Activated CD4-positive, alpha-beta T cell treated with anti-CD3 and anti-CD28 coated beads, Interleukin-2, Interleukin-4, amounts not matched to agents 100 ng/mL and 50 ng/mL, durations not matched to agents 16 hours and 8 hours (primary cell): ENCODE data around the gene ITPR1.
A peak's percentile ranks its signal among the peaks of the same experiment; 100 is the strongest.

Source experiments
- DNase-seq: peaks from one replicate; pipeline ENCODE4 v3.0.0-alpha.2; 2020; ENCODE audit warnings: low spot score

ITPR1 gene

GRCh38 chr3:4720316-4721075 lies 227.3 kb downstream of the ITPR1 start:
- no peak for DNase-seq

GRCh38 chr3:4721511-4721911 lies 228.4 kb downstream of the ITPR1 start:
- DNase-seq: no peak

GRCh38 chr3:4722103-4722502 lies 229.0 kb downstream of the ITPR1 start:
- peak; percentile 59 for DNase-seq

- no peak for DNase-seq
Measured at GRCh38 chr3:4724051-4724629, 231.0 kb downstream of the ITPR1 start.

GRCh38 chr3:4726549-4726948 lies 233.4 kb downstream of the ITPR1 start:
- no peak for DNase-seq

GRCh38 chr3:4729061-4729973 lies 236.2 kb downstream of the ITPR1 start:
- DNase-seq: no peak

GRCh38 chr3:4730719-4731118 lies 237.6 kb downstream of the ITPR1 start:
- no peak for DNase-seq

- DNase-seq: no peak
Measured at GRCh38 chr3:4731543-4732111, 238.5 kb downstream of the ITPR1 start.

- no peak for DNase-seq
Measured at GRCh38 chr3:4732925-4733324, 239.8 kb downstream of the ITPR1 start.

GRCh38 chr3:4734454-4734853 lies 241.3 kb downstream of the ITPR1 start:
- DNase-seq: no peak

- DNase-seq: no peak
Measured at GRCh38 chr3:4735243-4735642, 242.1 kb downstream of the ITPR1 start.

- DNase-seq: no peak
Measured at GRCh38 chr3:4736284-4736861, 243.2 kb downstream of the ITPR1 start.

GRCh38 chr3:4738737-4739274 lies 245.7 kb downstream of the ITPR1 start:
- peak; percentile 14 for DNase-seq

- DNase-seq: peak; percentile 69
Measured at GRCh38 chr3:4739289-4740236, 246.4 kb downstream of the ITPR1 start.

GRCh38 chr3:4740397-4741105 lies 247.4 kb downstream of the ITPR1 start:
- no peak for DNase-seq

- DNase-seq: no peak
Measured at GRCh38 chr3:4741106-4741403, 247.9 kb downstream of the ITPR1 start.

GRCh38 chr3:4741404-4742307 lies 248.5 kb downstream of the ITPR1 start:
- DNase-seq: peak; percentile 52

- DNase-seq: no peak
Measured at GRCh38 chr3:4742359-4742758, 249.2 kb downstream of the ITPR1 start.

GRCh38 chr3:4743371-4743770 lies 250.2 kb downstream of the ITPR1 start:
- no peak for DNase-seq
